Pancreas (tissue), 10 donors: ENCODE results near the gene SH3D19. TPM values are rescaled to one million over a fixed set of nuclear protein-coding genes. Genes with fewer than 3 reads are reported as not detected.

ENCODE experiments used
- ATAC-seq, 4 donors: fragments of 200-7000 bp; cut with Tn5 transposase; one replicate each; pipeline versions ENCODE4 v1.8.0 to v1.9.1; 2020; ENCODE audit warnings: mild to moderate bottlenecking in 4 of 4, moderate library complexity in 4 of 4
- DNase-seq, 6 donors: peaks; one replicate each; pipeline ENCODE4 v3.0.0-alpha.2; 2020
- FAIRE-seq: peaks from 2 replicates; lab custom pipeline; 2012; peaks lifted over from hg19 to GRCh38; lab: Jason Lieb, UNC
- H3K27ac ChIP-seq, 4 donors: fragments of 200-600 bp; sonication (generic); 1 replicate in 3 of 4; 2 replicates in 1 of 4; pipeline versions ENCODE4 v1.5.0 to v1.8.0; 2020
- H3K27me3 ChIP-seq, 4 donors: fragments of 200-600 bp; one replicate each; pipeline ENCODE4 v1.8.0; 2021
- H3K36me3 ChIP-seq, 3 donors: fragments of 200-600 bp; sonication (generic) in 1 of 3; one replicate each; pipeline versions ENCODE4 v1.5.0 to v1.8.0; 2020 to 2021
- H3K4me1 ChIP-seq, 3 donors: fragments of 200-600 bp; one replicate each; pipeline ENCODE4 v1.8.0; 2021
- H3K4me3 ChIP-seq, 4 donors: fragments of 200-600 bp; sonication (generic) in 2 of 4; one replicate each; pipeline versions ENCODE4 v1.5.0 to v1.8.0; 2020 to 2021
- H3K9me3 ChIP-seq, 4 donors: fragments of 200-600 bp; one replicate each; pipeline ENCODE4 v1.8.0; 2021
- WGBS, 2 donors: extraction: QIAGEN DNeasy Blood & Tissue Kit; methylation state at CpG; one replicate each; pipeline ENCODE4 v1.1.7; 2013; 5-methylcytosine and 5-hydroxymethylcytosine counted together
- intact Hi-C, 3 donors: fragments of 100-400 bp; cut with DNase I; formaldehyde crosslinking; loops; one replicate each; pipeline versions ENCODE4 v1.11.1 to v1.14.2; 2022
- polyA plus RNA-seq, 2 donors: library from polyadenylated mRNA; stranded (reverse); fragments of 200-250 nt; gene quantifications; one replicate each; pipeline ENCODE4 v1.2.3, GENCODE V29; 2013
- total RNA-seq, 6 donors: library from RNA; stranded (reverse); fragmentation: NEBNext Ultra II Directional in 4 of 6; extraction: Animal tissue kit (Norgen Biotek cat#: 25700) in 4 of 6; gene quantifications; one replicate each; pipeline versions ENCODE4 v1.2.1 to v1.2.4, GENCODE V29; 2021 to 2023
- TF ChIP-seq, protein P1 (sequence below), 4 donors: fragments of 200-600 bp; sonication (generic) in 3 of 4; IDR thresholded peaks; one replicate each; pipeline versions ENCODE4 v1.5.0 to v1.8.0; 2021; ENCODE audit warnings: antibody characterized with exemption in 4 of 4
- donor health status: healthy with polysubstance abuse.
- donor health status: DM: no; HTN: no; CAD: no; lungs with moderate emphysema.
- donor health status: DM: no; HTN: no; CAD: no.
- donor health status: control.
- donor health status: control.
- donor health status: Bipolar disorder and iron deficiency.
- donor health status: DM: yes; HTN: yes; CAD: no.
- donor health status: DM: no; HTN: no; CAD: no.
- donor health status: DM: no; HTN: no; CAD: no.
- donor health status: DM: yes; HTN: yes; CAD: no.

Gene SH3D19
- total and polyA plus RNA-seq, 8 donors: 11.9 to 34.5 (median 12.9) TPM

DNA sequence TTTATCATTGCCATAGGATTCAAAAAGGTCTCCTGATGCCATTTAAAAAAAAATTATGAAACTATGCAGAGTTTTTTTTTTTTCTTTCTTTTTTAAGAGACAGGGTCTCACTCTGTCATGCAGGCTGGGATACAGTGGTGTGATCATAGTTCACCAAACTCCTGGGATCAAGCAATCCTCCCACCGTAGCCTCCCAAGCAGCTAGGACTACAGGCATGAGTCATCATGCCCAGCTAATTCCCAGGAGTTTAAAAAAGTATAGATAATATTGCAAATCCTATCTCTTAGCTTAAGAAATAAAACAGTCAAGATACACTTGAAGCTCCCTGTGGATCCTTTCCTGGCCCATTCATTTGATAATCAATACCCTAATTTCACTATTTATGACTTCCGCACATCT is 107.1 kb downstream of the SH3D19 start:
- DNase-seq (no peak), ATAC-seq (no peak), FAIRE-seq (no peak)
- intact Hi-C loops: no loop called here
- TF ChIP-seq, protein P1, sequence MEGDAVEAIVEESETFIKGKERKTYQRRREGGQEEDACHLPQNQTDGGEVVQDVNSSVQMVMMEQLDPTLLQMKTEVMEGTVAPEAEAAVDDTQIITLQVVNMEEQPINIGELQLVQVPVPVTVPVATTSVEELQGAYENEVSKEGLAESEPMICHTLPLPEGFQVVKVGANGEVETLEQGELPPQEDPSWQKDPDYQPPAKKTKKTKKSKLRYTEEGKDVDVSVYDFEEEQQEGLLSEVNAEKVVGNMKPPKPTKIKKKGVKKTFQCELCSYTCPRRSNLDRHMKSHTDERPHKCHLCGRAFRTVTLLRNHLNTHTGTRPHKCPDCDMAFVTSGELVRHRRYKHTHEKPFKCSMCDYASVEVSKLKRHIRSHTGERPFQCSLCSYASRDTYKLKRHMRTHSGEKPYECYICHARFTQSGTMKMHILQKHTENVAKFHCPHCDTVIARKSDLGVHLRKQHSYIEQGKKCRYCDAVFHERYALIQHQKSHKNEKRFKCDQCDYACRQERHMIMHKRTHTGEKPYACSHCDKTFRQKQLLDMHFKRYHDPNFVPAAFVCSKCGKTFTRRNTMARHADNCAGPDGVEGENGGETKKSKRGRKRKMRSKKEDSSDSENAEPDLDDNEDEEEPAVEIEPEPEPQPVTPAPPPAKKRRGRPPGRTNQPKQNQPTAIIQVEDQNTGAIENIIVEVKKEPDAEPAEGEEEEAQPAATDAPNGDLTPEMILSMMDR (IDR thresholded peaks at IDR 0.05): no peak
- Histone ChIP-seq H3K9me3 (no peaks in the 10 kb centered on the region), H3K4me3 (no peak overlapping the region), H3K36me3 (no peaks in the 10 kb centered on the region), H3K27ac (no peak overlapping the region), H3K27me3 (no peaks in the 10 kb centered on the region), H3K4me1 (no peaks in the 10 kb centered on the region)
- WGBS, 2 donors: 88 to 92% methylated on average over 2 of the region's 2 CpGs

DNA sequence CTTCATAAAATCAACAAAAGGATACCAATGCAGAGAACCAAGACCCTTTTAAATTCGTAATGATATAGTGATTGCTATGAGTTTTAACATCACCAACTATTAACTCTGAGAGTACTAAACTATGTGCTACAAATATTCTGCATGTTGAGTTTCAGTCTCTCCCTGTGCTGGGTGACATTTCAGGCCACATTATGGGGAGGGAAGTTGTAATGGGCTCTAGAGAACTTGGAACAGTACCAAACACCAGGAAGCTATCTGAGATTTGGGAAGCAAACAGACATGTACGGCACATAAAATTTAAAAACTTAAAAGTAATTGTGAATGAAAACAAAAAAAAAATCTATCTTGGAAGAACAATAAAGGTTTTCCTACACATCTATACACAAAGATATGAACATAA is 108.1 kb downstream of the SH3D19 start:
- intact Hi-C loops: no loop called here
- H3K9me3 ChIP-seq: no peaks in the 10 kb centered on the region
- H3K36me3 ChIP-seq: no peaks in the 10 kb centered on the region
- FAIRE-seq (no peak), DNase-seq (no peak), ATAC-seq (no peak)
- TF ChIP-seq, protein P1 (IDR thresholded peaks at IDR 0.05): no peak
- H3K4me1 ChIP-seq: no peaks in the 10 kb centered on the region
- H3K27me3 ChIP-seq: no peaks in the 10 kb centered on the region
- WGBS, 2 donors: 67 to 73% methylated on average over 2 of the region's 2 CpGs
- H3K4me3 ChIP-seq: no peak overlapping the region
- no peak overlapping the region for H3K27ac ChIP-seq

DNA sequence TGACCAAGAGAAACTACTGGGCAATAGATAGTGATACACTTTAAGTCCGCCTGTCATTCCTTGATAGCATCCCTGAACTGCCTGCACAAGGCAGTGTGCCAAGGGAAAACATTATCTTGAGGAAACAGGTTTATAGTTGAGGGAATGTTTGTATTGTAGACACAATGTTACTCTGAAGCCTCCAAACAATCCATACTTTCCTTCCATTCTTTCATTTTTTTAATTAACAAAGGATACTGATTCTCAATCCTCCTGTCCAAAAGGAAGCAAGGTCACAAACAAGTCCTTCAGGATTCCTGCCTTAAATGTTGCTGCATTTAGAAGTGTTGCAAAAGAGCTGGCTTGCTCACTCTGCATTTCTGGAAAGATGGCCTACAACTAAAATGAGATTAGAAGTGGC is 110.1 kb downstream of the SH3D19 start:
- WGBS, 2 donors: 91 to 92% methylated on average over 1 of the region's 1 CpG
- no peaks in the 10 kb centered on the region for H3K4me1 ChIP-seq
- intact Hi-C loops: no loop called here
- H3K27me3 ChIP-seq: no peaks in the 10 kb centered on the region
- no peaks in the 10 kb centered on the region for H3K36me3 ChIP-seq
- H3K4me3 ChIP-seq: no peak overlapping the region
- TF ChIP-seq, protein P1 (IDR thresholded peaks at IDR 0.05): no peak
- H3K9me3 ChIP-seq: no peaks in the 10 kb centered on the region
- ATAC-seq (no peak), DNase-seq (no peak), FAIRE-seq (no peak)
- no peak overlapping the region for H3K27ac ChIP-seq

DNA sequence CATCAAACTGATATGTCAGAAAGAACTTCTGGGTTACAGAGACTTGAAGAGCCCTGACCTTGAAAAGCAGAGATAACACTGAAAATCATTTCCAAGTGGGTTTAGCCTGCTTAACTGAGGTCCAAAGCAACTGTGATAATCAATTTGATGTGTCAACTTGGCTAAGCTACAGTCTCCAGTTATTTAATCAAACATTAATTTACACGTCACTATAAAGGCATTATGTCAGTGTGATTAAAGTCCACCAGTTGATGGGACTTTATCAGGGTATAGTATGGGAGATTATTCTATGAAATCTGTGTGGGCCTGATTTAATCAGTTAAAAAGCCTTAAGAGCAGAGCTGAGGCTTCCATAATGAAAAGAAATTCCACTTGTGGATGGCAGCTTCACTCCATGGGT is 117.5 kb downstream of the SH3D19 start:
- peak in 3 of 4 donors; percentile 53 to 70 (median 58) for ATAC-seq
- no peak overlapping the region for H3K4me3 ChIP-seq
- intact Hi-C loops: no loop called here
- no peak for DNase-seq
- no peaks in the 10 kb centered on the region for H3K36me3 ChIP-seq
- TF ChIP-seq, protein P1 (IDR thresholded peaks at IDR 0.05): no peak
- H3K4me1 ChIP-seq: peaks cover 0 to 12% (median 8%) of the 10 kb centered on the region in 3 donors
- H3K27me3 ChIP-seq: no peaks in the 10 kb centered on the region
- no peaks in the 10 kb centered on the region for H3K9me3 ChIP-seq
- H3K27ac ChIP-seq: peak overlapping the region in 2 of 4 donors; percentile 25 to 26
- WGBS, 2 donors: 22 to 23% methylated on average over 1 of the region's 1 CpG
- FAIRE-seq: no peak

DNA sequence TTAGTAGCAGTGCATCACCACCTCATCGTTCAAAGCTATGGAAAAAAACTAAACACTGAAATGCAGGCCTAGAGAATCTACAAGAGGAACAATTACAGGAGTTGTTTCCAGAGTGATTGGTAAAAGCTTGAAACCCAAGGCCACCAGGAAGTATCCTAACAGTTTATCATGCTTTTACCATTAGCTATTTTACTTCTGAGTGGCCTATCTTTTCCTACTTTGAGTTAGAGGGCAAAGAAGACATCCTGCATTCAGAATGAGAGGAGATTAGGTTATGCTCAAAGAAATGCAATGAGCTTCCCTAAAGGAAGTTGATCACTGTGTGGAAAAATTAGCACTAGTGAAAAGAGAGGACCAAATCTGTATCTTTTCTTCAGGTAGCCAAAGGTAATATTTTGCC is 118.2 kb downstream of the SH3D19 start:
- intact Hi-C loops: no loop called here
- no peak for DNase-seq
- peaks cover 0 to 12% (median 8%) of the 10 kb centered on the region in 3 donors for H3K4me1 ChIP-seq
- ATAC-seq: peak in 1 of 4 donors; percentile 35
- FAIRE-seq: no peak
- no peaks in the 10 kb centered on the region for H3K36me3 ChIP-seq
- no peak overlapping the region for H3K4me3 ChIP-seq
- H3K27me3 ChIP-seq: no peaks in the 10 kb centered on the region
- WGBS, 2 donors: 67 to 75% methylated on average over 1 of the region's 1 CpG
- H3K9me3 ChIP-seq: no peaks in the 10 kb centered on the region
- TF ChIP-seq, protein P1 (IDR thresholded peaks at IDR 0.05): no peak
- peak overlapping the region in 2 of 4 donors; percentile 25 to 26 for H3K27ac ChIP-seq
